DND-41 (cell line): ENCODE measurements around the gene DIABLO.

ENCODE experiments used
- CTCF ChIP-seq: IDR thresholded peaks from 2 replicates; pipeline ENCODE4 v1.5.1; 2012; ENCODE audit warnings: borderline replicate concordance, low read length, moderate library complexity, mild to moderate bottlenecking; ENCODE audit not compliant: poor library complexity, severe bottlenecking; ENCODE audit errors: extremely low read depth
- EZH2 ChIP-seq: IDR thresholded peaks from 3 replicates; pipeline ENCODE4 v1.6.1; 2012; ENCODE audit warnings: borderline replicate concordance, low read depth, mild to moderate bottlenecking, moderate library complexity, low read length, inconsistent platforms; ENCODE audit not compliant: severe bottlenecking

GRCh38 chr12:122208073-122208820 is 17.6 kb downstream of the DIABLO start:
- TF ChIP-seq CTCF (no peak), EZH2 (no peak)
